ENCODE data around the gene NSL1. TPM values are rescaled to one million over a fixed set of nuclear protein-coding genes. Genes with fewer than 3 reads are reported as not detected.

The NSL1 gene
- total and polyA plus RNA-seq, 2 experiments from 2014 or later = 30.7 to 32.0 TPM

GRCh38 chr1:212814537-212815334, 23.2 kb upstream of the NSL1 start:
- peak; percentile 14 for DNase-seq
- no peak overlapping the region for H3K4me3 ChIP-seq
- no peaks in the 10 kb centered on the region for H3K79me2 ChIP-seq (ENCODE audit: insufficient read depth)
- no peaks in the 10 kb centered on the region; the same call in 1 of the 2 replicates for H3K36me3 ChIP-seq (ENCODE audit: low read depth)
- H3K9me2 ChIP-seq (ENCODE audit: insufficient read depth) = no peaks in the 10 kb centered on the region
- H3K9me3 ChIP-seq (ENCODE audit: low read depth) = no peaks in the 10 kb centered on the region
- no peaks in the 10 kb centered on the region for H3K27me3 ChIP-seq (replicated peaks; ENCODE audit: insufficient read depth)
- WGBS, 2 experiments (ENCODE audit: low coverage in 1 of 2, low lambda C conversion rate in 2 of 2, missing lambda C conversion rate in 2 of 2) = 58 to 60% methylated on average over 5 of the region's 5 CpGs
- TF ChIP-seq EZH2phosphoT487 (IDR thresholded peaks at IDR 0.05; ENCODE audit: insufficient read depth, low read depth) (no peak), EZH2 (IDR thresholded peaks at IDR 0.05; ENCODE audit: insufficient read depth, poor library complexity, severe bottlenecking) (no peak)
- H3K9ac ChIP-seq = no peak overlapping the region
- H3K4me2 ChIP-seq (ENCODE audit: unreplicated experiment) = no peak overlapping the region
- no peak overlapping the region for H2AFZ ChIP-seq
- in situ Hi-C loops (cut with MboI) = no loop called here
- H4K20me1 ChIP-seq (ENCODE audit: insufficient read depth) = no peaks in the 10 kb centered on the region
- no peak overlapping the region for H3K27ac ChIP-seq
- no peaks in the 10 kb centered on the region for H3F3A ChIP-seq (ENCODE audit: insufficient read depth)
- H3K4me1 ChIP-seq (ENCODE audit: insufficient read depth) = no peaks in the 10 kb centered on the region; the same call in 1 of the 2 replicates

GRCh38 chr1:212805767-212806166, 14.2 kb upstream of the NSL1 start:
- Histone ChIP-seq H3K4me3 (no peak overlapping the region), H3K27me3 (replicated peaks; ENCODE audit: insufficient read depth) (no peaks in the 10 kb centered on the region), H3K9ac (no peak overlapping the region), H3F3A (ENCODE audit: insufficient read depth) (no peaks in the 10 kb centered on the region), H3K9me3 (ENCODE audit: low read depth) (no peaks in the 10 kb centered on the region), H4K20me1 (ENCODE audit: insufficient read depth) (no peaks in the 10 kb centered on the region), H3K9me2 (ENCODE audit: insufficient read depth) (no peaks in the 10 kb centered on the region), H3K36me3 (ENCODE audit: low read depth) (peaks cover 5% of the 10 kb centered on the region; the same call in 1 of the 2 replicates), H3K27ac (no peak overlapping the region), H3K4me2 (ENCODE audit: unreplicated experiment) (no peak overlapping the region), H2AFZ (no peak overlapping the region), H3K79me2 (ENCODE audit: insufficient read depth) (no peaks in the 10 kb centered on the region), H3K4me1 (ENCODE audit: insufficient read depth) (no peaks in the 10 kb centered on the region)
- 85 to 88% methylated on average over 3 of the region's 3 CpGs for WGBS, 2 experiments (ENCODE audit: low coverage in 1 of 2, low lambda C conversion rate in 2 of 2, missing lambda C conversion rate in 2 of 2)
- no peak for DNase-seq
- TF ChIP-seq EZH2 (IDR thresholded peaks at IDR 0.05; ENCODE audit: insufficient read depth, poor library complexity, severe bottlenecking) = no peak
- no peak for TF ChIP-seq EZH2phosphoT487 (IDR thresholded peaks at IDR 0.05; ENCODE audit: insufficient read depth, low read depth)
- in situ Hi-C loops (cut with MboI) = no loop called here

DNA sequence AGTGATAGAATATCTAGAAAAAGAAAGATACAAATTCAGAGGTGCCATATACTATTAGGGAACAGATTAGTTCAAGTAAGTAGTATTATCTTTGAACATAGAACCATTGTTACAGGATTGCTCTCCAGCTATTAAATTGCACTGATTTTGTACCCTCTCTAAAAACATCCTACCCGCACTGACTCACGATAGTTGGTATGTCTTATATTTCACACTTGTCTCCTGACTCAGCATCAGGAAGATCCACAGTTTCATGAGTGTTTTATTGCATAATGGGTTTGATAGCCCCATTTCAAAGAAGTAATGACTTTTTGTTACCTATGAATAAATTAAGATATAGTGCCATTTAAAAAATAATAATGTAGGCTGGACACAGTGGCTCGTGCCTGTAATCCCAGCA, 6.1 kb upstream of the NSL1 start:
- peak; percentile 59 for DNase-seq
- WGBS, 2 experiments (ENCODE audit: low coverage in 1 of 2, low lambda C conversion rate in 2 of 2, missing lambda C conversion rate in 2 of 2) = 51 to 52% methylated on average over 3 of the region's 3 CpGs
- in situ Hi-C loops (cut with MboI) = no loop called here

DNA sequence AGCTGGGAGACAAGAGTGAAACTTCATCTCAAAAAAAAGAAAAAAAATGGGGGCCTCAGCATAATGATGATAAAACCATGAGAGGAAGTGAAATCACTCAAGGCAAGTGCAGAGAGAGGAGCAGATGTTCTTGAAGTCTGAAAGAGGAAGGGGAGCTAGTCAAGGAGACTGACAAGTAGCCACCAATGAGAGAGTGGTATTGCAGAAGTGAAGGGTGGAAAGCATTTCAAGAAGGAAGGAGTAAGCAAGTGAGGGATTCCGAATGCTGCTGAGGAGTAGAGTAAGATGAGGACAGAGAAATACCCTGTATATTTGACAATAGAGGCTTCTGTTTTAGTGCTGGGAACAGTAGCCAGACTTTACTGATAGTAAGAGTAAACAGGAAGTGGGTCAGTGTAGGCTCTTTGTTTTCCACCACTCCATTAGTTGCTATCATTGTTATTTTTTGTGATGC, 3.0 kb upstream of the NSL1 start:
- no peak for DNase-seq
- H3K4me2 ChIP-seq (ENCODE audit: unreplicated experiment) = no peak overlapping the region
- H3K4me3 ChIP-seq = no peak overlapping the region
- peaks cover 10% of the 10 kb centered on the region for H3K79me2 ChIP-seq (ENCODE audit: insufficient read depth)
- peaks cover 11% of the 10 kb centered on the region; the same call in 1 of the 2 replicates for H3F3A ChIP-seq (ENCODE audit: insufficient read depth)
- no peak overlapping the region for H3K27ac ChIP-seq
- no peaks in the 10 kb centered on the region for H3K27me3 ChIP-seq (replicated peaks; ENCODE audit: insufficient read depth)
- H3K9ac ChIP-seq = no peak overlapping the region
- no peak for TF ChIP-seq EZH2 (IDR thresholded peaks at IDR 0.05; ENCODE audit: insufficient read depth, poor library complexity, severe bottlenecking)
- TF ChIP-seq EZH2phosphoT487 (IDR thresholded peaks at IDR 0.05; ENCODE audit: insufficient read depth, low read depth) = no peak
- no peaks in the 10 kb centered on the region for H3K9me3 ChIP-seq (ENCODE audit: low read depth)
- no peaks in the 10 kb centered on the region for H4K20me1 ChIP-seq (ENCODE audit: insufficient read depth)
- WGBS, 2 experiments (ENCODE audit: low coverage in 1 of 2, low lambda C conversion rate in 2 of 2, missing lambda C conversion rate in 2 of 2) = 94 to 100% methylated on average over 1 of the region's 1 CpG
- H3K9me2 ChIP-seq (ENCODE audit: insufficient read depth) = no peaks in the 10 kb centered on the region
- in situ Hi-C loops (cut with MboI) = no loop called here
- peaks cover 16% of the 10 kb centered on the region for H3K4me1 ChIP-seq (ENCODE audit: insufficient read depth)
- no peak overlapping the region for H2AFZ ChIP-seq
- 0 out of 2 replicates have a peak, but pooled peaks cover 9% of the 10 kb centered on the region for H3K36me3 ChIP-seq (ENCODE audit: low read depth)

More for the DNA sequence above, 6.1 kb upstream of the NSL1 start:
- no peak overlapping the region for H3K4me2 ChIP-seq (ENCODE audit: unreplicated experiment)
- H2AFZ ChIP-seq = no peak overlapping the region
- TF ChIP-seq EZH2phosphoT487 (IDR thresholded peaks at IDR 0.05; ENCODE audit: insufficient read depth, low read depth) = no peak
- H3F3A ChIP-seq (ENCODE audit: insufficient read depth) = 0 out of 2 replicates have a peak, but pooled peaks cover 7% of the 10 kb centered on the region
- H3K9me3 ChIP-seq (ENCODE audit: low read depth) = no peaks in the 10 kb centered on the region
- H3K4me3 ChIP-seq = no peak overlapping the region
- H3K36me3 ChIP-seq (ENCODE audit: low read depth) = 0 out of 2 replicates have a peak, but pooled peaks cover 9% of the 10 kb centered on the region
- no peaks in the 10 kb centered on the region for H3K79me2 ChIP-seq (ENCODE audit: insufficient read depth)
- H3K27ac ChIP-seq = no peak overlapping the region
- H3K27me3 ChIP-seq (replicated peaks; ENCODE audit: insufficient read depth) = no peaks in the 10 kb centered on the region
- H3K4me1 ChIP-seq (ENCODE audit: insufficient read depth) = peaks cover 11% of the 10 kb centered on the region
- no peak overlapping the region for H3K9ac ChIP-seq
- no peaks in the 10 kb centered on the region for H4K20me1 ChIP-seq (ENCODE audit: insufficient read depth)
- H3K9me2 ChIP-seq (ENCODE audit: insufficient read depth) = no peaks in the 10 kb centered on the region

Data from GM23248 (cell line).